MM.1S (cell line): ENCODE results near the gene CNNM2.

Experiments used
- DNase-seq: peaks from one replicate; pipeline ENCODE4 v3.0.0-alpha.2; 2015
- H2AFZ ChIP-seq: fragments of 300-600 bp; sonication (generic); 2 replicates; pipeline ENCODE4 v1.6.0; 2016; ENCODE audit warnings: antibody characterized with exemption, low read length
- H3F3A ChIP-seq: fragments of 300-600 bp; sonication (generic); 2 replicates; pipeline ENCODE4 v1.6.1; 2016; ENCODE audit warnings: mild to moderate bottlenecking, antibody characterized with exemption, low read length, moderate library complexity, mixed read lengths; ENCODE audit not compliant: insufficient read depth
- H3K27ac ChIP-seq: fragments of 300-600 bp; sonication (generic); 2 replicates; pipeline ENCODE4 v1.5.1; 2016; ENCODE audit warnings: mild to moderate bottlenecking, low read length
- H3K27me3 ChIP-seq: fragments of 300-600 bp; sonication (generic); replicated peaks from 2 replicates; pipeline ENCODE4 v1.6.0; 2016; ENCODE audit warnings: low read length; ENCODE audit not compliant: insufficient read depth
- H3K36me3 ChIP-seq: fragments of 300-600 bp; sonication (generic); replicated peaks from 2 replicates; pipeline ENCODE4 v1.6.1; 2016; ENCODE audit warnings: mild to moderate bottlenecking, low read length, mixed read lengths; ENCODE audit not compliant: insufficient read depth
- H3K4me1 ChIP-seq: fragments of 300-600 bp; sonication (generic); 2 replicates; pipeline ENCODE4 v1.6.1; 2016; ENCODE audit warnings: low read length, mixed read lengths
- H3K4me2 ChIP-seq: fragments of 300-600 bp; sonication (generic); 2 replicates; pipeline ENCODE4 v1.6.0; 2016; ENCODE audit warnings: low read depth, low read length
- H3K4me3 ChIP-seq: fragments of 300-600 bp; sonication (generic); 2 replicates; pipeline ENCODE4 v1.5.1; 2016; ENCODE audit warnings: low read length, mixed read lengths
- H3K79me2 ChIP-seq: fragments of 300-600 bp; sonication (generic); 2 replicates; pipeline ENCODE4 v1.6.1; 2016; ENCODE audit warnings: mixed run types, low read length, mixed read lengths
- H3K9ac ChIP-seq: fragments of 300-600 bp; sonication (generic); 2 replicates; pipeline ENCODE4 v1.6.1; 2016; ENCODE audit warnings: low read length, mixed read lengths
- H3K9me2 ChIP-seq: fragments of 300-600 bp; sonication (generic); replicated peaks from 2 replicates; pipeline ENCODE4 v1.6.1; 2016; ENCODE audit warnings: mild to moderate bottlenecking, low read length, mixed read lengths; ENCODE audit not compliant: insufficient read depth
- H3K9me3 ChIP-seq: fragments of 300-600 bp; sonication (generic); replicated peaks from 2 replicates; pipeline ENCODE4 v1.6.1; 2016; ENCODE audit warnings: mild to moderate bottlenecking, low read length, mixed read lengths; ENCODE audit not compliant: insufficient read depth
- H4K20me1 ChIP-seq: fragments of 300-600 bp; sonication (generic); 2 replicates; pipeline ENCODE4 v1.6.1; 2016; ENCODE audit warnings: mild to moderate bottlenecking, low read length, moderate library complexity, mixed read lengths; ENCODE audit not compliant: insufficient read depth
- EZH2 ChIP-seq: fragments of 300-600 bp; sonication (generic); optimal IDR thresholded peaks from 2 replicates; pipeline ENCODE3; 2017; ENCODE audit warnings: low read depth, mild to moderate bottlenecking, antibody characterized with exemption, low read length, mixed read lengths
- EZH2phosphoT487 ChIP-seq: fragments of 300-600 bp; sonication (generic); IDR thresholded peaks from 2 replicates; pipeline ENCODE4 v1.6.1; 2018; ENCODE audit warnings: antibody characterized with exemption, low read length
- TF ChIP-seq, protein P1 (sequence below): fragments of 300-600 bp; sonication (generic); IDR thresholded peaks from 2 replicates; pipeline ENCODE4 v1.5.1; 2016; ENCODE audit warnings: antibody characterized with exemption, low read length, mixed read lengths

Gene CNNM2

GRCh38 chr10:102870221-102870620 lies 47.9 kb upstream of the CNNM2 start:
- no peaks in the 10 kb centered on the region for H3K9me2 ChIP-seq
- H3K4me2 ChIP-seq: no peak overlapping the region
- no peak for DNase-seq
- no peaks in the 10 kb centered on the region for H3K9me3 ChIP-seq
- no peaks in the 10 kb centered on the region for H4K20me1 ChIP-seq
- no peaks in the 10 kb centered on the region for H3K79me2 ChIP-seq
- H3K4me3 ChIP-seq: no peak overlapping the region
- H3K27ac ChIP-seq: no peak overlapping the region
- no peaks in the 10 kb centered on the region for H3F3A ChIP-seq
- no peaks in the 10 kb centered on the region for H3K4me1 ChIP-seq
- H3K9ac ChIP-seq: no peak overlapping the region
- TF ChIP-seq EZH2: no peak
- TF ChIP-seq, protein P1, sequence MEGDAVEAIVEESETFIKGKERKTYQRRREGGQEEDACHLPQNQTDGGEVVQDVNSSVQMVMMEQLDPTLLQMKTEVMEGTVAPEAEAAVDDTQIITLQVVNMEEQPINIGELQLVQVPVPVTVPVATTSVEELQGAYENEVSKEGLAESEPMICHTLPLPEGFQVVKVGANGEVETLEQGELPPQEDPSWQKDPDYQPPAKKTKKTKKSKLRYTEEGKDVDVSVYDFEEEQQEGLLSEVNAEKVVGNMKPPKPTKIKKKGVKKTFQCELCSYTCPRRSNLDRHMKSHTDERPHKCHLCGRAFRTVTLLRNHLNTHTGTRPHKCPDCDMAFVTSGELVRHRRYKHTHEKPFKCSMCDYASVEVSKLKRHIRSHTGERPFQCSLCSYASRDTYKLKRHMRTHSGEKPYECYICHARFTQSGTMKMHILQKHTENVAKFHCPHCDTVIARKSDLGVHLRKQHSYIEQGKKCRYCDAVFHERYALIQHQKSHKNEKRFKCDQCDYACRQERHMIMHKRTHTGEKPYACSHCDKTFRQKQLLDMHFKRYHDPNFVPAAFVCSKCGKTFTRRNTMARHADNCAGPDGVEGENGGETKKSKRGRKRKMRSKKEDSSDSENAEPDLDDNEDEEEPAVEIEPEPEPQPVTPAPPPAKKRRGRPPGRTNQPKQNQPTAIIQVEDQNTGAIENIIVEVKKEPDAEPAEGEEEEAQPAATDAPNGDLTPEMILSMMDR: no peak
- no peak for TF ChIP-seq EZH2phosphoT487
- H3K27me3 ChIP-seq: no peaks in the 10 kb centered on the region
- H3K36me3 ChIP-seq: no peaks in the 10 kb centered on the region
- no peak overlapping the region for H2AFZ ChIP-seq

GRCh38 chr10:102872163-102872562 lies 45.9 kb upstream of the CNNM2 start:
- Histone ChIP-seq H3K9ac (no peak overlapping the region), H3K4me1 (no peaks in the 10 kb centered on the region), H3K4me3 (no peak overlapping the region), H4K20me1 (no peaks in the 10 kb centered on the region), H3K27ac (no peak overlapping the region), H3K27me3 (no peaks in the 10 kb centered on the region), H3K4me2 (no peak overlapping the region), H3K9me3 (no peaks in the 10 kb centered on the region), H2AFZ (no peak overlapping the region), H3K36me3 (no peaks in the 10 kb centered on the region), H3K79me2 (no peaks in the 10 kb centered on the region), H3K9me2 (no peaks in the 10 kb centered on the region), H3F3A (no peaks in the 10 kb centered on the region)
- DNase-seq: no peak
- TF ChIP-seq EZH2phosphoT487 (no peak), EZH2 (no peak)
- TF ChIP-seq, protein P1: no peak

GRCh38 chr10:102876747-102877153 lies 41.3 kb upstream of the CNNM2 start:
- TF ChIP-seq EZH2 (no peak), EZH2phosphoT487 (no peak)
- TF ChIP-seq, protein P1: no peak
- no peaks in the 10 kb centered on the region for H4K20me1 ChIP-seq
- H3K79me2 ChIP-seq: no peaks in the 10 kb centered on the region
- no peak overlapping the region for H3K4me3 ChIP-seq
- no peak overlapping the region for H3K27ac ChIP-seq
- H2AFZ ChIP-seq: no peak overlapping the region
- no peaks in the 10 kb centered on the region for H3K9me3 ChIP-seq
- H3K4me1 ChIP-seq: no peaks in the 10 kb centered on the region
- no peaks in the 10 kb centered on the region for H3K36me3 ChIP-seq
- no peaks in the 10 kb centered on the region for H3K9me2 ChIP-seq
- DNase-seq: no peak
- no peaks in the 10 kb centered on the region for H3F3A ChIP-seq
- H3K27me3 ChIP-seq: no peaks in the 10 kb centered on the region
- H3K9ac ChIP-seq: no peak overlapping the region
- no peak overlapping the region for H3K4me2 ChIP-seq

- Histone ChIP-seq H3K36me3 (no peaks in the 10 kb centered on the region), H3K9ac (no peak overlapping the region), H3K4me1 (no peaks in the 10 kb centered on the region), H3K9me3 (no peaks in the 10 kb centered on the region), H3K27me3 (no peaks in the 10 kb centered on the region), H3K4me2 (no peak overlapping the region), H3K27ac (no peak overlapping the region), H4K20me1 (no peaks in the 10 kb centered on the region), H3K79me2 (no peaks in the 10 kb centered on the region), H2AFZ (no peak overlapping the region), H3F3A (no peaks in the 10 kb centered on the region), H3K9me2 (no peaks in the 10 kb centered on the region), H3K4me3 (no peak overlapping the region)
- no peak for DNase-seq
- TF ChIP-seq EZH2 (no peak), EZH2phosphoT487 (no peak)
- TF ChIP-seq, protein P1: no peak
These were observed 39.5 kb upstream of the CNNM2 start for GRCh38 chr10:102878629-102879028.
